ENCODE measurements around the gene ANKMY2.

Gene ANKMY2

DNA sequence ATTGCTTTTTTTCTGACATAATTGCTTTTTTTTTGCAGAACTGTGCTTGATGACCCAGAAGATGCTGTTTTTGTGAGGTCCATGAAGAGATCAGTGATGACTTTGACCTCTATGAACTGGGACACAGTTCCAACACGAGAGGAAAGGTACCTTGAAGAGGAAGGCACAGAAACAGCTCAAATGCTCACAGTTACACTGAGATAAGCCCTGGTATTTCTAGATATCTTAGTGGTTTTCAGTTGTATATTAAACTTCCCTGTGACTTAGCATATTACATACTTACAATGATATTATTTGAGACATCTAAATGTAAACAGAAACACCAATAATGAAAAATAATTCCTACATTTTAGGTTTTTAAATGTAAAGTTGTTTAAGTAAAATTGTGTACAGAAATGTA is 64.3 kb downstream of the ANKMY2 start:
- DNase-seq (ENCODE audit: low read depth in 3 of 3), result no peak

DNA sequence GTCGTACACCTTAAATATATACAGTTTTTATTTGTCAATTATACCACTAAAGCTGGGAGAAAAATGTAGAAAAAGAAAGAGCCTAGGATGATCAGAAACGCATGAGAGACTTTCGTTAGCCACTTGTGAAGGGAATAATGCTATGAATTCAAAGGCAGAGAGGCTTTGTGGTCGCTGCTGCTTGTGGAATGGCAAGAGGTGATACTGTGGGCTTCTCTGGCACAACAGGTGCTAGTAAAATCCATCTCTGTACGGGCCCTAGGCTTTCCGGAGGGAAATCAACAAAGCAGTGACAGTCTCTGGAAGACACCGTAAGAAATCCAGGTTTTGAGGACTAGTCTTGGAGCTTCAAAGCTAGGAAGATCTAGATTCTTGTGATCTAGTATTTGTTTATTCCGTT is 66.3 kb downstream of the ANKMY2 start:
- DNase-seq (ENCODE audit: low read depth in 3 of 3), result no peak

DNA sequence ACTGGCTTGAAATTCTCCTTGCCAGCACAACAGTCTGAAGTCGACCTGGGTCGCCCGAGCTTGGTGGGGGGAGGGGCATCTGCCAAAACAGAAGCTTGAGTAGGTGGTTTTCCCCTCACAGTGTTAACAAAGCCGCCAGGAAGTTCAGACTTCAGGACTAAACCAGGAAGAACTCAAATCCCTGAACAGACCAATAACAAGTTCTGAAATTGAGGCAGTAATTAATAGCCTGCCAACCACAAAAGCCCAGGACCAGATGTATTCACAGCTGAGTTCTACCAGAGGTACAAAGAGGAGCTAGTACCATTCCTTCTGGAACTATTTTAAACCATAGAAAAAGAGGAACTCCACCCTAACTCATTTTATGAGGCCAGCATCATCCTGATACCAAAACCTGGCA is 73.6 kb downstream of the ANKMY2 start:
- DNase-seq (ENCODE audit: low read depth in 3 of 3), result no peak

DNA sequence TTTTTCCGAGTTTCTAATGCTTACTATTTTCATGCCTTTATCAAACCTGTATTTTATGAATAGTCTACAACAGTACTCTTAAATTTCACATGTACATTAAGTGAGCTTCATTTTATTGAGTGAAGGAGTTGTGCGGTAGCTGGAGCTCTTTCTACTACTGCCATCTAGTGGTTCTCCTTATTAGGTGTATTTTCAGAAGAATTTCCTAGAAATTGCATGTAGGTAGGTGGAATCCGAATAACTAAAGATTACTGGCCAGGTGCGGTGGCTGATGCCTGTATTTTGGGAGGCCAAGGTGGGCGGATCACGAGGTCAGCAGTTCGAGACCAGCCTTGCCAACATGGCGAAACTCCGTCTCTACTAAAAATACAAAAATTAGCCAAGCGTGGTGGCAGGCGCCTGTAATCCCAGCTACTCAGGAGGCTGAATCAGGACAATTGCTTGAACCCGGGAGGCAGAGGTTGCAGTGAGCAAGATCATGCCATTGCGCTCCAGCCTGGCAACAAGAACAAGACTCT is 80.6 kb downstream of the ANKMY2 start:
- DNase-seq (ENCODE audit: low read depth in 3 of 3), result no peak

DNA sequence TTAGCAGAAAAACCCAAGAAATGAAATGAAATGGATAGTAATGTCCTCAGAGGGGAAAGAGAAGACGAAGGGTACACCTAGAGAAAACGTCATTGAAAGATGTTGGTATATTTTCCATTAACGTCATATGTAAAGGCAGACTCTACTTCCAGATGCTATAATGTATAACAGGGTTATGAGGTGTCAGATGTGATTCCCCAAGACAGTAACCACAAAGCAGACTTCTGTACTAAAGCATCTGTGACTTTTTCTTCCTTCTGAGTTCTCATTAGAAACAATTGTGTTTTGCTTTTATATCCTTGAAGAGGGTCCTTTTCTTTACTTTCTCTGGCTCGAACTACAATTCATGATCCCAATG is 81.6 kb downstream of the ANKMY2 start:
- DNase-seq (ENCODE audit: low read depth in 3 of 3), result no peak

DNA sequence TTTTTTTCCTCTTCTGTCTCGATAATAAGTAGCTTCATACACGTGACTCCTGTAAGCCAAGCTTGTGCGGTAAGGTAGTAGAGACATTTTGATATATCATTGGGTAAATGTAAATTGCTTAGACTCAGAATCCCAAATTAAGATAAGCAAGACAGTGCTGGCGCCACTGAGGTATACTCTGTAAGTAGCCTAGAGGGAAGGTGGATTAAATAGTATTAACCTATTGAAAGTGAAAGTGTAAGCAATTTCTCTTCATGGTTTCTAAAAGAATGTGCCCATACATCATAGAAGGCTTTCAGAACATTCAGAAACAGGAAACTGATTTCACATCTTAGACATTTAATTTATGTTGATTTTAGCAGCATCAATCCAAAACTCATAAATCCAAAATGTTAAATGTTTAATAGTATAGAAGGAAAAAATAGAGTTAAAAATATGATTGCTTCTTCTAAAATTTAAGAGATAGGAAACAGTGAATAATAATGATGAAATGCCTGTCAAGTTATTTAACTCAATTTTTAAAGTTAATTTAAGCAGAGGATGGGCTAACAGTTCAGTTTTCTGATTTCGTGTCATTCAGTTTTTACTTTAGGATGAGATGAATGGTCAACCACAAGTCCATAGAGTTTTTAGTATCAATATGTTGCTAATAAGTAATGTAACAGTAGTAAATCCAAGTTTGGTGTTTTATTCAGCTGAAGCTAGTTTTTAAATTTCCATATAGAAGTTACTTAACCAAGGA is 82.1 kb downstream of the ANKMY2 start:
- no peak for DNase-seq (ENCODE audit: low read depth in 3 of 3)

DNA sequence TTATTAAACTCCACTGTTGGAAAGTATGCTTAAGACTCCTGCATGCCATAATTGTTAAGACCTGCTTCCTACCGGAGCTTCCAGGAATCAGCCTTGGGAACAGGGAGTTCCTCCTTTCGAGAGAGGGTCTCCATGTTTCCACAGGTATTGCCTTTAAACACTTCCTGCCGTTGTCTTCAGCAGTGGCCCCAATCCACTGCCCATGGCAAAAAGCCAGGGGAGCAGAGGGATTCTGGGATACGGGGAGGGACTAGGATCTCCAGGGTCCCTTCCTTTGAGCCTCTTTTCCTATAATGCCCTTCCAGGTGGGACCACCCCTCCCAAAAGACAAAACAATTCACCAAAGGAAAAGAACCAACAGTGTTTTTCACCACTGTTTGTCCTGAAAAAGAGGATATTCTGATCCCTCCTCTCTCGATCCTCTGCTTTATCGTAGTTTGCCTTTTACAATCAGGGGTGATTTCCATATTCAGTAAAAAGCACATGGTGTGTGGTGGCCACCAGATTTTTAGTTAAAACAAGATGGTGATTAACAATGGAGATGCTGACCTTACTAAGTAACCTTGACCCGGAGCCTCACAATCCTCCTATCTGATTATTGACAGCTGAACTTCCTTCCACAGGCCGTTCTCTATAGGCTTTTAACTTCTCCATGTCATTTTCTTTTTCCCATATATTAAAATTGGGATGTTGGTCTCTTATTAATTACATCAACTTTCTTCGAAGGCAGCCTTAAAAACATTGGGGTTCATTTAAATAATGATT is 82.9 kb downstream of the ANKMY2 start:
- no peak for DNase-seq (ENCODE audit: low read depth in 3 of 3)

DNA sequence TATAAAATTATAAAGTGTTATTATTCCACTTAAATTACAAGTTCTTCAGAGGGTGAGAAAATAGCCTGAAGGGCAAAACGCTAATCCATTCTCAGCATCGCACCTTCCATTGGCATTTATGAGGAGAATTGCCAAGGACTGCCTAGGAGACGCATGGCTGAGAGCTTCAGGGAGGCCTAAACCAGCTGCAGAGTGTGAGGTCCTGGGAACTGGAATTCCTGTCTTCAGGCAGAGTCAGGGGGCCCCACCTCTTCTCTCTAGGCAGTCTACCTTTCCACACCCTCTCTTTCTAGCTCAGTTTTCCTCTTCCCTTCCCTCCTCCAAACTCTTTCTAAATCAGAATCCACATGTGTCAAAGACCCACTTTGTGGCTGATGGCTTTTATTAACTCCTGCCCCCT is 83.6 kb downstream of the ANKMY2 start:
- no peak for DNase-seq (ENCODE audit: low read depth in 3 of 3)

DNA sequence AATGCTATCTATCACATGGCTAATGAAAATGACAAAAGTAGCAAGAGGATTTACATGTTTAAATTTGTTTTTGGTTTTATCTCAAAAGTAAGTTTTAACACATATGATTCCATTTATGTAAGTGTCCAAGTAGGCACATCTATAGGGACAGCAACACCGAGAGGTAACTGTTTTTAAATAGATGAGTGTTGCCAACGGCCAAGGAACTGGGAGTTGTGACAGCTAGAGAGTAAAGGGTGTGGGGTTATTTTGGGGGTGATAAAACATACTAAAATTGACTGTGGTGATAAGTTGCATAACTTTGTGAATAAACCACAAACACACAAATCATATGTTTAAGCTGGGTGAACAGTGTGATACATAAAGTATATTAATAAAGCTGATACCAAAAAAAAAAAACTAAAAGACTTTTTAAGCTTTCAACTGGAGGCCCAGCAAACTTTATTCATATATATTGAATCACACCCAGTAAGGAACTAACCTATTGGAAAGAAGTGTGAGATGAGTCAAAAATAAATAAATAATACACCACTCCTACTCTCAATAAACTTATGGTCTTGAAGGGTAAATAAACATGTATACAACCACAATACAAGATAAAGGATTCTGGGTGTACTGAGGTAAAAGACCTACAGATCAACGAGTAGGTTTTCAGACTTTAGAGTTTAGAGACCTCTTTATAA is 85.9 kb downstream of the ANKMY2 start:
- DNase-seq (ENCODE audit: low read depth in 3 of 3), result no peak

DNA sequence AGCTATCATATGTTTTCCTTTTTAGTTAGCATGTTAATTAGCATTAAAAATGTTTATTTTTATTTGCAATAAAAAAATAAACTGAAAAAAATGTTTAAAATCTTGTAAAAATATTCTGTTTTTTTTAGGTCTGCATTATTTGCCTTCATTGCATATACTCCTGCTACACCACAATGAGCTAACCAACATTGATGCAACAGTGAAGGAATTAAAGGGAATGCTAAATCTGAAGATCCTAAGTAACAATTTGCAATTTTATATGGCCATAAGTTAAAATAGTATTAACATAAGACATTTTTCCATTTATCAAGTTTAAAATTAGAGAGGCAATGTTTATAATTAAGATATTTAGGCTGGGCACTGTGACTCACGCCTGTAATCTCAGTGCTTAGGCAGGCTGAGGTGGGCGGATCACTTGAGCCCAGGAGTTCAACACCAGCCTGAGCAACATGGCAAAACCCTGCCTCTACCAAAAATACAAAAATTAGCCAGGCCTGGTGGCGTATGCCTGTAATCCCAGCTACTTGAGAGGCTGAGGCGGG is 86.7 kb downstream of the ANKMY2 start:
- no peak for DNase-seq (ENCODE audit: low read depth in 3 of 3)

DNA sequence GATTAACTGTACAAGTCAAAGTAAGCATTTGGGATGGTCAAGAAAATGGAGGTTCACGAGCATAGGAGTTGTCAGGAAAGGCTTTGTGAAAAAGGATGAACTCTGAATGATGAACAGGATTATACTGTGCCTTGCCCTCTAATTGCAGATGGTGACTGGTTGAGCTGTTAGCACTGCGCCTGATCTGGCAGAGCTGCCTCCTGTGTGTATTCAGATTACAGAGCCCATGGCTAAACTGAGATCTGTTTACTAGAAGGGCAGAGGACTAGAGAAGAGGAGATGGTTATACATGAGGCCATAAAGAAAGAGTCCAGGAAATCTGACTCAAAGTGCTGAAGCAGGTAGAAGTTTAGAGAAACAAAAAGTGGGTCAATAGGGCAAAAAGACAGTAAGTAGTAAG is 89.2 kb downstream of the ANKMY2 start:
- DNase-seq (ENCODE audit: low read depth in 3 of 3), result no peak

DNA sequence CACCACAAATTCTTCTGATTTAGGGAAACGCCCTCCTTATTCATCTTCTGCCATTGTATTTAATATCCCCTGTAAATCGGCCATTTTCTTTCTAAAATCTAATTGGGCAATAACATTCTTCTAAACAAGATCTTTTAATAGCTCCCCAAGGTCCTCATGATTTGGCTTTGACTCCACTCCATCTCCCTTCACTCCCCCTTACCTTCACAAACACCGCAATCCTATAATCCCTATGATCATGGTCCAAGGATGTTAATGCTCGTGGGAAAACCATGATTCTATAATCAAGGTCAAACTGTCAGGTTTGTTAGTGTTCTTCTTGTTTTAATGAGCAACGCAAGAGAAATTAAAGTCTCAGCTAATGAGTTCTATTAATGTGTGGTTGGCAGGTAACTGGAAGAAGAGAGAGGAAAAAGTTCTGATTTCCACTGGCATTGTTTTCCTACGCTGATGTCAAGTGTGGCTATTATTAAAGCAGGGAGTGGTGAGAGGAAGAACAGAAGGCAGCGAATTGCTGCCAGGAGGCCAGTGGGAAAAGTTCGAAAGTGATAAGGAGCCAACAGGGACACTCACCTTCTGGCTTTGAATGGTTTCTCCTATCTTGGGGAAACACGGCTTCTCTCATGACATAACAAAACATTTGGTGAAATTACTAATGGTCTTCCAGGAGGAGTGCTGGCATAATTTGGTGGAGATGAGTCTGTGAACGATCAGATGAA is 90.9 kb downstream of the ANKMY2 start:
- DNase-seq (ENCODE audit: low read depth in 3 of 3), result no peak

DNA sequence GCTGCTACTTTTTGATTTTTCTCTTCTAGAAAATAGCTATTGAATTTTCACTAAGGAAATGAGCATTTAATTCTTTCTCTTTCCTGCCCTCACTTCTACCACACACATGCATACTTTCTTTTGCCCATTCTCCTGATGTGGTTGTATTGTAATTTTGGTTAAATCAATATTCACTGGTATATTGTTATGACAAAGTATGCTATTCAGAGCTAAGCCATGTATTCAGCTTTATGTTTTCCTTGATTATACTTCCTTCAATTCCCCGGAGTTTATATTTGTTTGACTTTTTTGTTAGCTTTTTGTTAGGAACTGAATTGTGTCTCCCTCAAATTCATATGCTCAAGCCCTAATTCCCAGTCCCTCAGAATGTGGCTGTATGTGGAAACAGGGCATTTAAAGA is 94.9 kb downstream of the ANKMY2 start:
- no peak for DNase-seq (ENCODE audit: low read depth in 3 of 3)
